Middle frontal gyrus (tissue), 1 donor: ENCODE measurements around the gene RPRD2.

Source experiments
- DNase-seq: peaks from one replicate; pipeline ENCODE4 v3.0.0-alpha.2; 2015; ENCODE audit warnings: low spot score; ENCODE audit errors: extremely low spot score

Gene RPRD2

GRCh38 chr1:150513351-150513791 lies 149.4 kb downstream of the RPRD2 start:
- no peak for DNase-seq

GRCh38 chr1:150514260-150514659 lies 150.3 kb downstream of the RPRD2 start:
- DNase-seq: no peak

- no peak for DNase-seq
Measured at GRCh38 chr1:150514913-150515327, 151.0 kb downstream of the RPRD2 start.

- DNase-seq: peak; percentile 94
Measured at GRCh38 chr1:150515328-150516049, 151.5 kb downstream of the RPRD2 start, which contains the start of gene FALEC. FALEC (plus strand) TSS chr1:150515752.

- DNase-seq: no peak
Measured at GRCh38 chr1:150516050-150516591, 152.2 kb downstream of the RPRD2 start.

- no peak for DNase-seq
Measured at GRCh38 chr1:150516616-150517015, 152.7 kb downstream of the RPRD2 start.

- no peak for DNase-seq
Measured at GRCh38 chr1:150521196-150521968, 157.4 kb downstream of the RPRD2 start.

GRCh38 chr1:150525348-150525747 lies 161.4 kb downstream of the RPRD2 start:
- no peak for DNase-seq
